GM21423 (cell line): Measurements from ENCODE around the gene NDUFV3.
A peak's percentile ranks its signal among the peaks of the same experiment; 100 is the strongest.
"Not testable (repeated sequence)": the region's sequence is repeated elsewhere in the genome, so short reads cannot be mapped to it uniquely, and the experiment has no call there.

ENCODE experiments used
- ATAC-seq: cut with Tn5 transposase; IDR thresholded peaks from one replicate; pipeline ENCODE4 v1.9.1; 2021; ENCODE audit warnings: mild to moderate bottlenecking, moderate library complexity; ENCODE audit not compliant: unreplicated experiment

The NDUFV3 gene

DNA sequence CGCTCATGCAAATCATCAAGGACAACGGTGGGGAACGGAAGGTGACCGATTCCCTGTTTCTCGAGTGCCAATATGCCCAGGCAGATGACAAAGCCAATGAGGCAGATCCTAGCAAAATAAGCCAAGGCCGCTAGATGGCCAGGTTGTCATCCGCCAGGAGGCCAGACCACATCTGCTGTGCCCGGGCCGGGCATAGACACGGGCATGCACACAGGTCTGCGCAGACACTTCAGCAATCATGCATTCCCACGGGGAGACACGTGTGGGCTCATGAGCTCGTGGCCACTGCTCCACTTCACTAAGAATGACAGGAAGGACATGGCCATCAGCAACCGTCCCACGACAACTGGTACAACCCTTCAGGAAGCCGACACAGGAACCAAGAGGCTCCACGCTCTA is 37.2 kb upstream of the NDUFV3 start:
- ATAC-seq = no peak

DNA sequence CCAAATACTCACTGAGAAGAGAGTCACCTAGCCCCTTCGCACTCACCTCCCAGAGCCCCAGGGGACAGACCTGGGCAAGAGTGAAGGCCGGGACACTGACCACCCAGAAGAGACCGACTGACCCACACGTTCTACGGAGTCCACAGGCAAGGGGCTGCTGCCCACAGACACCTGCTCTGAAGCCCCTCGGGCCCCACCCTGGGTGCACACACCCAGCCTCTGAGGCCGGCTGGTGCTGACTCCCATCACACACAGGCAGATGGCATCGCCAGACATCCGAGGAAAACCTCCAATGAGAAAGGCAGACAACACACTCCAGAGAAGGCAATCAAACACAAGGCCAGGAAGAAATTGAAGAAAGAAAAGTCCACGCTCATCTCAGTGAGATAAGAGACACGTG is 35.9 kb upstream of the NDUFV3 start:
- no peak for ATAC-seq

DNA sequence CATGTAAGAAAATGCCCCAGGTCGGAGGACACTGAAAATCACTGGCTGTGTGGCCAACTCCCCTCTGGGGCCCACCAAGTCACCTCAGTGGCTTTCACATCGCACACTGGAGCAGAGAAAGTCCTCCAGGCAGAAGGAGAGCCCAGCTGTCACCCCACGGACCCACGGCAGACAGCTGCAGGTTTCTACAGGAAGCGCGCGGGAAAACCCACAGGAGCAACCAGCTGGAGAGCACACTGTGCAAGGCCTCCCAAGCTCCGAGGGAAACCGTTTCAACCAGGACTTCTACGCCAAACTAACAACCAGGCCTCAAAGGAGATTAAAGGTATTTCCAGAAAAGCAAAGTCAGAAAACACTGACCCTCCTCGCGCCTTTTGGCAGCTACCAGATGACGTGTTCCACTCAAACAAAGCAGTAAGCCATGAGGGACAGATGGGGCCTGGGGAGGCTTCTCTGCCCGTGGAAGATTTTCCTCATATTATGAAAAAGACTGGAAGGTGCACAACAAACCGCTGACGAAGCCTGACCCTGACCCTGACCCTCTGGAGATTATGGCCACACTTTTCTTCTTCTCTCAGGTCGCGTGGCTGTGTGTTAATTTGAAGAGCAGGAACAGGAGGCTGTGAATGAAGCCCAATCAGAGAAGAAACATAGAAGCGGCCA is 34.8 kb upstream of the NDUFV3 start:
- no peak for ATAC-seq

DNA sequence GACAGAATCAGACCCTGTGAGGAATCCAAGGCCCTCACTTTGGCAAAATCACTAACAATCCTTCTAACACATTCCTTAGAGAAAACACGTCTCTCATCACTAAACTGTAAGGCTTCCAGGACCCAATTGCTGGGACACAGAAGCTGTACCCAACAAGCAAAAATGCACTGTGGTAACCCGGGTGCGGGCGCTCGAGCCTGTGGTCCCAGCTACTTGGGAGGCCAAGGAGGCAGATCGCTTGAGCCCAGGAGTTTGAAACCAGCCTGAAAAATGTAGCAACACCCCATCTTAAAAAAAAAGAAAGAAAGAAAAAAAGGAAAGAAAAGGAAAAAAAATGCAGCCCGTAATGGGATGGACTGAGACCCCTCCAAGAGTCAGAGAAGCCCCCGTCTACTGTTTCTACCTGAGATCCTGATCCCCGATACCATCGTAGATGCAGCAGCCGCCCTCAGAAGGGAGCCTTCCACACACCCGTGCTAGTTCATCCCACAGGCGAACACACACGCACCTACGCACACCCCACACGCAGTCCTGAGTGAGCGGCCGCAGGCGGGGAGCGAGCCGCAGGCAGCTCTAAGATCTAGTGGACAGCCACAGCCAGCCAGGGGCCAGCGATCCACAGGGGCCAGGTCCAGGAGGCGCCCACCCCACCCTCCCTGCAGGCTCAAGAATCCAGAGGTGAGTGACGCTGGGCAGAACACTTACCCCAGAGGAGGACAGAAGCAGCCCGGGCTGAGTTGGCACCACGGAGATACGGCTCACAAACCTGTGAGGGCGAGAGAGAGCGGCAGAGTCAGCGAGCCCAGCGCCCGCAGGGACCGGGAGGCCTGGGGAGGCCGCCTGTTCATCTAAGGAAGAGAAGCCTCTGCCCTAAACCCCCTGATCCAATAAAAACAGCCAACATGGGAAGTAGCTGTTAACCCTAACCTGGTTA is 33.9 kb upstream of the NDUFV3 start:
- ATAC-seq = no peak

DNA sequence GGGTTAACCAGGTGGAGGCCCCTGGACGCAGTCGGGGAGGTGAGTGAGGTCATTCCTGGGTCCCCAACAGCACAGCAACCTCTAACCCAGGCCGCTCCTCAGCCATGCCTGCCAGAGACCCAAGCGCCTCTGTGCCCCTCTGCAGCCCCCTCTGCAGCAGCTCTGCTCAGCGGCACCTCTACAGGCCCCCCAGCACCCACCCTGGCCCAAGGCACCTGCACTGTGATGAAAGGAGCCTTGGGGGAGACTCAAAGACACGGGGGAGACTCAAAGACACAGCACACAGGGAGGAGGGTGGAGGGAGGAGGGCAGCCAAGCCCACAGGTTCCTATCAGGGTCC is 33.2 kb upstream of the NDUFV3 start:
- ATAC-seq = no peak

DNA sequence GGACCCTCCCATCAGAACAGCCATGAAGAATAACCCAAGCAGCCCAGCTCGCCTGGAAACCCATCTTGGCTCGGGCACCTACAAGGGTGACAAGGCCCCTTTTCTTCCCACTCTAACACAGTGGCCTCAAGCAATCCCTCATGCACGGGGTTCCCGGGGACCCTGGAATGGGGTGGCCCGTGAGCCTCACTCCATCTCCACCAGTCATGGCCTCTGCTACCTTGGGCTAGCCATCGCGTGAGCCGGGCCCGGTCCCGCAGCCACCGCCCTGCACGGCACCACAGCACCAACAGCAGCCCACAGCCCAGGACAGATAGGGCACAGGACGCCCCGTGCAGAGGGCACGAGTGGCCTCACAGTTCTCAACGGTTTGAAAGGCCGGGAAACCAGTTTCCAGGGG is 32.8 kb upstream of the NDUFV3 start:
- ATAC-seq = no peak

DNA sequence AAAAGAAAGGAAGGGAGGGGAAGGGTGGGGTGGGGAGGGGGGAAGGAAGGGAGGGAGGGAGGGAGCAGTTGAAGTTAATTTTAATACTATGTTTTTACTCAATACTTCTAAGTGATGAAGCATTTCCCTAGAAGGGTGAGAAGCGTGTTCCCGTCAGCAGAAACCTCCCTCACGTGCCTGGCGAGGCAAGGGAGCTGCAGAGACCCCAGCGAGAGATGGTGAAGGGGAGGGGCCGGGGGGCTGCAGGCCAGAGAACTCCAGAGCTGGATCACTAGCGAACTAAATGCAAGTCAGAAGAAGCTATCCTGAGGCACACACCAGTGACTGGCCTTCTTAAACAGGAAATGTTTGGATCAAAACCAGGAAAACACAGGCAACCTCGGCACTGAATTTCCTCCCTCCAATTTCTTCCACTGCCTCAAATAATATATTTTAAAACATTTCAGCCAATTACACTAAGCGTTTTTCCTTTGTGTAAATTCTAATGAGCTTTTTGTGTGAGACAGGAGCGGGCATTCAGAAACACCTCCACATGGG is 31.7 kb upstream of the NDUFV3 start:
- no peak for ATAC-seq

DNA sequence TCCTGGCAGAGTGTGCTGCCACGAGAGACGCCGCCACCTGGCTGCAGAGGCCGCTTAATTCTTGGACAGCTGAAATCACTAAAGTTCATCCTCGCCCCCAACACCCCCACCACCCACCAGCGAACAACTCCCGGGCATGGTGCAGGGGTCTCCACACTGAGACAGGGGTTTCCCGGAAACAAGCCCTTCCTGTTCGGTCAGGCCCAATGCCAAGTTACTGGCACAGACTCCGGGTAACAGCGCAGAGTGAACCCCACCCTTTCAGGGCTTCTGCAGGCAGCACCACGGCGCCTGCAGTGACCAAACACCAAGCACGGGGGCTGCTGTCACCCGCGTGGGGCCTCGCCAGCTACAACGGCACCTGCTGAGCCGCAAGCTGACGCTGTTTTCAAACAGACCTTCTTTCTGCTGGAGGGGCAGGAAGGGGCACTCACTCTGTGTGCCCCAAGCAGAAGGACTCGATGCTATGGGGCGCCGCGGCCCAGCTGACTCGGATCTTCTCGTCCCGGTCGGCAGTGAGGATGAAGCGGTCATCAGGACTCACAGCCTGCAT is 31.2 kb upstream of the NDUFV3 start:
- no peak for ATAC-seq

DNA sequence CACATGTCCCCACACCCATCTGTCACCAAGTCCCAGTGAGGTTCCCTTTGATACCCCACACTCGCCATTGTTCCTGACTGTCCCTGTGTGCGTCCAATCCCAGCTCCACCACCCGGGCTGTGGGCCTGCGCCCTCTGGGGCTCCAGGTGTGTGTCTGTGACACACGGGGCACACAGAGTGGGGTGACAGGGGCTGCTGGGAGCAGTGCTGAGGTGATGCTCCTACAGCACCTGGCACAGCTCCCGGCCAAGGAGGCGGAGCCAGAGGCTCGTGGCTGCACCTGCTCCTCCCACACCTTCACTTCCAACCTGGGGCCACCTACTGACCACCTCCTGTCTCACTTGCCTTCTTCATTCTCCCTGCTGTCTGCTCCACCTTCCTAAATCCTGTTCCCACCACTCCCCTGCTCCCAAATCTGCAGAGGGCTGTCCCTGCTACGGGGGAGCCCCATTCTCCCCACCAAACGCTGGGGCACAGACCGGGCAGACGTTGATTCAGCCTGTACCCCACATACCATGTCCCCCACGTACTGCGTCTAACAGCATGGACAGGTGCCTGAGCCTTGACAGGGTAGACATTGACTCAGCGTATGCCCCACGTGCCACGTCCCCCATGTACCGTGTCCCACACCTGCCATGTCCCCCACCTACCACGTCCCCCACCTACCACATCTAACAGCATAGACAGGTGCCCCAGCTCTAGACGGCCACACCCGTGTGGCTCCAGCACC is 30.2 kb upstream of the NDUFV3 start:
- ATAC-seq = no peak

DNA sequence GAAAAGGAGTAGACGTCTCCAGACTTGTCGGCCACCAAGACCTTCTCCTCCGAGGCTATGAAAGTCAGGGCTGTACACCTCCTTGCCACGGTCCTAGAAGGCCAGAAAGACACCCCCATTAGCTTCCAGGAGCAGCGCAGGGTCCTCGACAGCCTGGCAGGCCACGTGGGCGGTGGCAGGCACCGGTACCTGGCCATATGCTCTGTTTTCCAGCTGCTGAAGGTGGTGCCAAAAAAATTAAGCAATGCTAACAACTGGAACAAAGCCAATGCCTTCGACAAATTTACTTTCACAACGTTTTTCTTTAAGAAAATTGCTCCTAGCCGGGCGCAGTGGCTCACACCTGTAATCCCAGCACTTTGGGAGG is 29.6 kb upstream of the NDUFV3 start:
- ATAC-seq = no peak

DNA sequence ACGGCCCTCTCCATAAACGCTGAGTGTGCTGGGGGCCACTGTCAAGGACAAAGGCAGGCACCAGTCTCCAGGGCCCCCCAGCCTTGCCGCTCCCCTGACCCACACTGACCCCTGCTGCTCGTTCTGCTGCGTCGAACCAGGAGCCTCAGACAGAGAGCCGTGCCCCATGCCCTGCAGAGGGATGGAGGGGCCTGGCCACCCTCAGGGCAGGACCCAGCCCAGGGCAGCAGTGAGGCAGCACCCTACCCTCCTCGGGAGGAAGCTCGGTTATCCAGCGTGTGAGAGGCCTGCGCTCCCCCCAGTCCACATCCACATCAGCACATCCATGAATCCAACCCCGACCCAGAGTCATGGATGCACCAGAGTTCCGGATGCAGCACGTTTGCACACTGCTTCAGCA is 28.8 kb upstream of the NDUFV3 start:
- no peak for ATAC-seq

DNA sequence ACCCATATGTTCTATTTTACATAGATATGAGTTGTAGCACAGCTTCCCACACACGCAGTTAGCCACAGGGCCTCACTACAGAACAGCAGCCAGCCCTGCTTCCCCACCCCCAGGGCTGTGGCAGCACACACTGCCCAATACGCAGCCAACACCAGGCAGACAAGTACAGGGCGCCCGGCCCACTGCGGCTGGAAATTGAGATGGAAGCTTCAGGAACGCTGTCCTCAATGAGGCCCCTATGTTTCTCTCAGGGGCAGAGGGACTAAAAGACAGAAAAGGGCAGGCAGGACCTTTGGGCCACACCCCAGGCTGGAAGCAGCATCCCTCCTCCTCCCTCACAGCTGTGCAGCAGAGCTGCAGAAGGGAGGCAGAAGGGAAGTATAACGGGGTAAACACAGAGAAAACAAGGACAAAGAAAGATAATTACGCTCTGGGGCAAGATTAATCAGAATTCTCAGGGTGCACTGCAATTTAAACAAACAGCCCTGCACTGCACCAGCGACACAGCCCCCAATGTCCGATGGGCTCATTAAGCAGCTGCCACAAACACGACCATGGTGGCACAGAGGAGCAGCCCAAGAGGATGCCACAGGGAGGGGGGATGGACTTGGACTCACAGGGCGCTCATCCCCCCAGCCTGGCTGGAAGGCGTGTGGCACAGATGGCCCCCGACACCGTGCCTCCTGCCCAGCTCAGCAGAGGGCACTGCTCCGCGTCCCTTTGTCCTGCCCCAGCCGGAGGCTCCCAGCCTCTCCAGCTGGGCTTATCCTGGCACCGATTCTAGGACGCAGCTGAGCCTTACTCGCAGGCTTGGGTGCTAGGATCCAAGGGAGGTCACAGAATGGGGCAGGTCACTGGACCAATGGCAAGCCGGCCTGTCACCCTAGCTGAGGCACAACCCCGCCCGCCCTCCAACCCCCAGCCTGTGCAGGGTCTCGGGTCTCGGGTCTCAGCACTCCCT is 28.0 kb upstream of the NDUFV3 start:
- ATAC-seq = no peak

DNA sequence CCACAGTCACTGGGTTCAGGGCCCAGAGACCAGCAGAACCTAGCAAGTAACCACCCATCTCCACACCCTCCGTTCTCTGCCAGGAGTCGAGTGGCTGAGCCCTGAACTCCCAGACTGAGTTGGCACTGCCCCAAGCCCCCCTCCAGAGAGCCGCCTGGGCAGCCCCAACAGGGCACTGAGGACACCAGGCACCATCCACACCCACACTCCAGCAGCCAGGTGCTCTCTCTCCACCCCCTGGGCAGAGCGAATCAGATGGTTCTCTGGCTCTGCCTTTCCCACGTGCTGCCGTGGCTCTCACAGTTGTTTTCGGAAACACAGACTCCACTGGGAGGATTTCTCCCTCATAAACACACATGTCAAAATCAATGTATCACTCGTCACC is 27.3 kb upstream of the NDUFV3 start:
- ATAC-seq = no peak

DNA sequence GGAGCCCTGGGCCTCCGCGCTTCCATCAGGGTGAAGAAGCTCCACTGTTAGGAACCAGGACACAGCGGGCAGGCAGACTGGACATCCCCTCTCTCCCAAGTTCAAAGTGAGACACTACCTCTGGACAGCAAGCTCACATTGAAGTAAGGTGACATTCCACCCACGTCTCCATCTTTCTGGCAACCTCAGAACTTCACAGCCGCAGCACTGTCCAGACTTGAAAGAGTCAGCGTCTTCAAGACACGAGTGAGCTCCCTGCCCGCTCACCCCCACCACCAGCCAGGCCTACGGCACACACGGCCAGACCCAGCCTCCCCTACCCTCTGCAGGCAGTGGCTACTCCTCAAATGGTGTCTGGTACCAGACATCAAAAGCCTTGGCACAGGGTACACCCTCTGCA is 24.9 kb upstream of the NDUFV3 start:
- ATAC-seq = no peak

DNA sequence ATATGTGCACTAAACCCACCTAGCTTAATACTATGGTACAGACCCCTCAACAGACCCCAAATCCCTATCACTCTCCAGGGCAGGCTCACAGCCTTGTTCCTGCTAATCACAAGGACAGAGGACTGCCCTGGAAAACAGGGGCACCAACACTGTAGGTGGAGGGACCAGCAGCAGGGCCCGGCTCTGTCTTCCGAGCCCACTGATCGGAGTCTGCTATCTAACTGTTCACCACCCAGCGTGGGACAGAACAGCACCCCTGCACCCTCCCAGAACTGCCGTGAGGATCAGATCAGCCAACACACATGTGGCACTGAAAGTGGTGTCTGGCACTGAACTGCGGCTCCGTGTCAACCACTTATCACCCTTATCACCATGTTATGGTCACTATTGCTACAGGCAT is 20.0 kb upstream of the NDUFV3 start:
- no peak for ATAC-seq

DNA sequence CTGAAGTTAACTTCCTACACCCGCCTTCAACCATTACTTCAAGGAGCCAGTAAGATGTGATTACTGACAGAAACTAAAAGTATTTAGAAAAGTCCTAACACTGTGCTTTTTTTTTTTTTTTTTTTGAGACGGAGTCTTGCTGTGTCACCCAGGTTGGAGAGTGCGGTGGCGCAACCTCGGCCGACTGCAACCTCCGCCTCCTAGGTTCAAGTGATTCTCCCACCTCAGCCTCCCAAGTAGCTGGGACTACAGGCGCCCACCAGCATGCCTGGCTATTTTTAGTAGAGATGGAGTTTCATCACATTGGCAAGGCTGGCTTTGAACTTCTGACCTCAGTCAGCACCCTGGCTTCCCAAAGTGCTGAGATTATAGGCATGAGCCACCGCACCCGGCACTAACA is 17.3 kb upstream of the NDUFV3 start:
- ATAC-seq = not testable (repeated sequence)

DNA sequence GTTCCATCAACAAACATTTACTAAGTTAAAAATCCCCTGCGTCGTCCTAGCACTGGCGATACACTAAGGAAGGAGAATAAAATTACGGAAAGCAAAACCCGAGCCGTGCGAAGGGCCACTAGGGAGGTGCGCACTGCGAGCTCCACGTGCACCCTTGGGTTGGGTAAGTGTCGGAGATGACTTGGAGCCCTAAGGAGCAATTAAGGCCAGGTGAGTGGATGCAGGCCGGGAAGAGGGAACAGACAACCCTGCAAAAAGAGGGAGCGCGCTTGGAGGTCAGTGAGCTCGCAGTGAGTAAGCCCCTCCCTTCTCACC is 14.5 kb upstream of the NDUFV3 start:
- ATAC-seq = peak; percentile 17

DNA sequence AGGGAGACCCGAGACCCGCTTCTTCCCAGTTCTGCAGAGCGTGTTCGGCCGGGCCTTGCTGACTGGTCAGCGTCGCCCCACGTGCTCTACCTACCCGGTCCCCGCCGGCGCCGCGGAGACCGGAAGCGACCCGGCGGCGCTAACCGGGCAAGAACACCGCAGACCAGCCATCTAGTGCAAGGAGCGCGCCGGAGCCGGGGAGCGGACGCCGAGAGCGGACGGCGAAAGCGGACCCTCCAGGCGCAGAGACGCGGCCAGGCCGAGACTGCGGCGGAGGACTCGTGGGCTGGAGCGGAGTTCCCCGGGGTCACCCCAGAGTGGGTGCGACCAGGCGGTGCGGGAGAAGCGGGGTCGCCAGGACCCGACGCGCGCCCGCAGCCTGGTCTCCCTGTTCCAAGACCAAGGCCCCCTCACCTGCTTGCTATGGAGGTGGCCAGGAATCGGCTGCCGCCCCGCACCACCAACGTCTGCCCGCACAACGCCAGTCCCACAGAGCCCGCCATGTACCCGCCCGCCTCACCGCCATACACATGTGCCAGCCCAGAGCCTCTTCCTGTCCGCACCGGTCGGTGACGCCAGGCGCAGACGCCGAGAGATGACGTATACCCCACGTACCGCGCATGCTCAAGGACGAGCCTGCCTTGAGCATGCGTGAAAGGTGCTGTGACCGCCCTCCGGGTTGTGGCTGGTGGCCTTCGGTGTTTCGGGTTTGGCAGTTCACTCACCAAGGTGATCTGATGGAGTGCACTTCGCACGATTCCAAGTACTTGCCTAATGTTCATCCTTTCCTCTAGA is 13.9 kb upstream of the NDUFV3 start, which contains the start of gene WDR4:
Gene WDR4, minus strand, starts transcription at position 547 of the 795 bp plus-strand sequence. Its CDS starts 44 bp downstream, at position 503.
- ATAC-seq = peak; percentile 85

DNA sequence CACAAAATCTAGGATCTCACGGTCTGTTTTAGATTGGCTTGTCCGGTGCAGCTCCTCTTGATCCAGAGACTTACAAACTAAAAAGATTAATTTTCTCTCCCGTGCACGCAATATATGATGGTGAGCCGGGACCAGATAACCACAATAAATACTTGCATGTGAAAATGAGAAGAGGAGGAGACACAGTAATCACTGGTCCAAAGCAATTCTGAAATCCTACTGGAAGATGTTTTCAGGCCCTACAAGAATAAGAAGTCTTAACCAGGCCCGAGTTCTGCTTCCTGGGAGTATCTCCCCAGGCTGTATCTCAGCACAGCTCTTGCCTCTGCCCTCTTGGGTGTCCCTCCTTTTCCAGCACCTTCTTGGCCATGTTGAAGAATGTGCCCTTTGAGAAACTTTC is 12.8 kb upstream of the NDUFV3 start:
- ATAC-seq = no peak
